Hematopoietic multipotent progenitor cell (in vitro differentiated cells): ENCODE measurements around the gene SPTLC3. TPM values are rescaled to one million over a fixed set of nuclear protein-coding genes. Genes with fewer than 3 reads are reported as not detected.
"Not testable (repeated sequence)": the region's sequence is repeated elsewhere in the genome, so short reads cannot be mapped to it uniquely, and the experiment has no call there.

Experiments used
- DNase-seq, 3 donors: peaks; one replicate each; pipeline ENCODE4 v3.0.0-alpha.2; 2011 to 2015; ENCODE audit warnings: low read depth in 2 of 3, low spot score in 2 of 3
- total RNA-seq: library from RNA; depleted of rRNA; stranded (reverse); fragments of >200 nt; gene quantifications from one replicate; pipeline ENCODE4 v1.2.3, GENCODE V29; 2012

SPTLC3 gene
- total RNA-seq: 5.7 TPM

DNA sequence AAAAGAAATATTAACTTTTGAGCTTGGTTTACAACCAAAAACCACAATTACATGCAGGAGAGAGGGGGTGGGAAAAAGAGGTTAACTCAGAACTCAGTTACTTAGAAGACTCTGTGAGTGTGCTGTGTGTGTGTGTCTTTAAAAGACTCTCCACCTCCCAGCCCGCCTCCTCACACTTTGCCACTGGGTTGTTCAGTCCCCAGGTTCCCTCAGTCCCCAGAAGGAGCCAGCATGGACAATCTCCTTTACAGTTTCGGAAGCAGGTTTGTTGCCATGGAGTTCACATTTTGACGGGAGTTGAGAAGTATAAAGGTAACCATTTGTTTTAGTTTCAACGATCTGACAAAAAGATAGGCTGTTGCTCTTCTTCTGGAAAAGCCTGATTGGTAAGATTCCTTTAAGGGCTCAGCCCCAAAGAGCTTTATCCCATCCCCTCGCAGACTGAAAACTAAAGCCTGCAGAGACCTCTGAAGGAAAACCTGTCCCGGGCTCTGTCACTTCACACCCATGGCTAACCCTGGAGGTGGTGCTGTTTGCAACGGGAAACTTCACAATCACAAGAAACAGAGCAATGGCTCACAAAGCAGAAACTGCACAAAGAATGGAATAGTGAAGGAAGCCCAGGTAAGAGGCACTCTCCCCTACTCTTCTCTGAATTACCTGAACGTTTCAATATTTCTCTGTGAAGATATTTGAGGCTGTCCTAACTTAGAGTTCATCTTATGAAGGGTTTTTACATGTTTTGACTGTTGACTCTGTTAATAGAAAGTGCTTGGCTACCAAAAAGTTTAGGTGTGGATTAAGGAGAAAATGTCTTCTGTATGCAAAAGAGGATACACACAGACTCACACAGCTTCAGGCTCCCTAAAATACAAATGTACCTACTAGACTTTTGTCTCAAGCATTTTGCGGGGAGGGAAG is at the start of gene SPTLC3:
SPTLC3 (plus strand) TSS at position 212 of the 921 bp plus-strand sequence; CDS start at position 508, 296 bp downstream.
- DNase-seq: peak in 2 of 3 donors; percentile 36 to 66

DNA sequence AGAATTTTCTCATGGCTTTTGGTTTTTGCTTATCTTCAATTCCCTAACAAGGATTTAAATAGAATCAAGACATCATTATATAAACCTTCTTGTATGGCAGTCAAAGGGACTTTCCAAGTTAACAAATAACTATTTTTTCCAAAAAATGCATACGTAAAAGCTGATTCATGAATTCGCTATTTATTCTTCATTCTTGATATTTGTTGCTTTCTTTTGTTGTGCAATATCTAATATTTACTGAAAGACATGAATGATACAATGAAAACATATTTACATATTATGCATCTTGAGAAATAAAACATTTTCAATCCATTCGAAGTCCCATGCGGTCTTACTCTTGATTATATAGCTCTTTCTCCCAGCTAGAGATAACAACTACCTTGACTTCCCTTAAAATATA is 47.0 kb upstream of the SPTLC3 start:
- DNase-seq: no peak

DNA sequence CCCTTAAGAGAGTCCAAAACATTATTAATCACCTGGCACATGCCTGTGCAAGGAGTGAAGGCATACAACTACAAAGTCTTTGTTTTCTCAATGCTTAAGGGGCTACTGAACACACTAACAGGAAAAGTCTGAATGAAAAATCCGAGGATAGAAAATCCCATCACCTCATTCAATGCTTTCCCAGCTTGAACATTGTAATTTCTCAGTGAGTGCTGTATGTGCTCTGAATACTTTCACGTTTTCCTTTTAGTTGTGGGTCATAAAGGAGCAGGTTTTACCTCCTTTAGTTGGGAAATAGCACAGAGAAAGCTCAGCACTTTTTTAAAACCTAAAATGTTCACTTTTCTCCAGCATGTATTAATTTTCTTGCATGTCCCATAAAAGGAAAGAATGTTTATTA is 45.9 kb upstream of the SPTLC3 start:
- no peak for DNase-seq

DNA sequence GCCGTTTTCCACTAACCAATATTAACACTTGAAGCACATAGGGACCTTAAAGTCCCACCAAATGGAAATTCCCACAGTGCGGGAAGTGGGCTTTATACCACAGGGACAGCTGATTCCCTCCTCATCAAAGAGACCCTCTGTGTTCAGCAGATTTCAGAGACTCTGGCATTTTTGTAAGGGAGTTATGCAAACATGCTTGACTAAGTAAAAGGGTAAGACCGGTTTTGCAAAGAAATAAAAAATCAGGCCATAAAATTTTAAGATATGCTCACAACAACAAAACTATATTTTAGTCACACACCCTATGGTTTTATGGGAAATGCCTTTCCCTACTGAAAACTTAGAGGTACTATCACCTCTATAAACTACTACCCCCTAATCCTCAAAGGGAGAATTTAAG is 45.4 kb upstream of the SPTLC3 start:
- DNase-seq: no peak

DNA sequence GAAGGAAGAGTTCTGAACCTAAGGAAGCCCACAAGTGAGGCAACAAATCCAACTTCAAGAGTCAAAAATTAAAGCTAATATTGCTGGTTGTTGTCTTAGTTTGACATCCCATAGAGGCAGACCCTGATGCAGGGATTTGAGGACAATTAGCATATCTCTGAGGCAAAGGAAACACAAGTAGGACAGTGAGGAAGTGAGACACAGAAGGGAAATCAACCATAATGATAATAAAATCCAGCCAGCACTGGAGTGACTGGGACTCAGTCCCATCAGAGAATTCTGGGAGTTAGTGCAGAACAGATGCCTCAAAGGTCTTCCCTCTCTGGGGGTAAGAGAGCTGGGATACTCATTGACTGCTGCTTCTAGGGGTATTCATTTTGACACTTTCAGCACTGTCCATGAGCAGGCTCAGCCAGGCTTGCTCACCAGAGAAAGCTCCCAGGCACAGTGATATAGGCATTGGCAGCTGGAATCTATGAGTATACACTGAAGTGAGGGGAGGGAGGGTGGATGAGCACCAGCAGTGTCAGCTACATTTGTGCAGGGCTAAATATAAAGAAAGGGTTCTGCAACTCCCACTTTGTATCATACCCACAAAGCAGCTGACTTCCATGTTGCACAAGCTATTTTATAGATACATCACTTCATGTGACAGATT is 43.4 kb upstream of the SPTLC3 start:
- no peak for DNase-seq

DNA sequence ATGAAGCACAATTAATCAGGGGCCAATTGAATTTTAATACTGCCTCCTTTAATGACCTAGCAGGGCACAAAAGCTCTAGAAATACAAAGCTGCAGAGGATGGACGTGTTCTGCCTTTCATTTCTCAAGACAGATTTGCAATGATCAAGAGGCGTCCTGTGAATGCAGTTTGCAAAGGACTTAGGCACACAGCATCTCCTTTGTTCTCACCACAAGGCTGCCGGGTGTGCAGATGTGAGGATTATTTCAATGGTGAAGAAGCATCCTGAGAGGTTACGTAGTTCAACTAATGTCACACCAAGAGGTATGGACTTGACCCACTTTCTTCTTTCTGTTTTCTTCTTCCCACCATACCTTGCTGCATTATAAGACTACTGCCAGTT is 42.9 kb upstream of the SPTLC3 start:
- DNase-seq: no peak

DNA sequence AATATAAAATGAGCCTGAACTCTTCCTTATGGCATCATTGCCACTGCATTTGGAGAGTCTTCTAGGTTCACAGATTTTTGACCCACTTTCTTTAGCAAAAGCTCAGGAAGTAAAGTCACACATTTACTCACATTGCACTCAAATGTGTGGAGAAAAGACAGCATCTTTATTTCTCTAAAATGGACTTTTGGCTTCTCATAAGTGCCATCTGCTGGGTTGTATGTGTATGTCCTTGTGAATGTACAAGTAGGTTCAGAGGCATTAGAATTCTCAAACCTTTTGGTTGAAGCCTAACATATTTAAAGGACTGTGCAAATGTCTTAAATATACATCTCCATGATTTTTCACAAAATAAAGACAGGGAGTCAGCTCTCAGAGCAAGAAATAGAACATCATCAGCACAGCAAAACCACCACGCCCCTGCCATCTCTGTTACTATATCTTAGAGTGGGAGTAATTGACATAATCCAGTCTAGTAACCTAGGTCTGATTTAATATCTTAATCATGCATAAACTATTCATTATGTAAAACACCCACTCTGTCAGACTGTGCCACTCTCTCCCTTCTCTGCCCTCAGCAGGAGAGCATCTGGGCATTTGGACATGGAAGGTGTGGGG is 42.2 kb upstream of the SPTLC3 start:
- DNase-seq: peak in 2 of 3 donors; percentile 14 to 58

DNA sequence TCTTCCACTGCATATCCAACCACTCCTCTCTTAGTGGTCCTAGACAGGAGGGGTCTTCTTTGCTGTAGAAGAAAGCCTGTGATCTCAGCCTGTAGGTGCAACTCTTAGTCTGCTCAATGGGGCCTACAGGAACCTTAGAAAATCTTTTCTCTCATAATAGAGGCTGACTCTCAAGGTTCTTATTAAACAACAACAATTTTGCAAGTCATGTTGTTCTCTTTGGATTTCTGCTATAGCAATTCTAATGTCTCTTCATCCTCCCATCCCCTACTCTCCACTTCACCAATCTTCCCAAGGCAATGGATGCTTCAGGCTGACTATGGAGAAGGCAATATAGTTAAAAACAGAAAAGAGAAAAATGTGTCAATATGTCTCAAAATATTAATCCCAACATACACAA is 40.8 kb upstream of the SPTLC3 start:
- no peak for DNase-seq

DNA sequence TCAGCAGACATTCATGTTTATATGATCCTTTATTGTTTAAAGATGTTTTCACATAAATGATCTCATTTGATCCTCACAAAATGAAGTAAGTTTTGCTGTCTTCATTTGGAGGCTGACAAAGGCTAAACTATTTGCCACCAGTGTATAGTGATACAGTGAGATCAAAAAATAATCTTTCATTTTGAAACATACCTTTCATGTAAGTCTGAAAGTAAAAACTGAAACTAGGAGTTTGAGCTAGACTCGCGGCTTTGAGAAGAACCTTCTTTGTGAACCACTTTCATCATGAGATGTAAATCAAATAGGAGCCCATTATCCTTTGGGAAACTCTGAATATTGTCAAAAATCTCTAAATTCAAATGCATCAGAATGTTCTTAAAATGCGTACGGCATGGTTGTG is 40.3 kb upstream of the SPTLC3 start:
- DNase-seq: no peak

DNA sequence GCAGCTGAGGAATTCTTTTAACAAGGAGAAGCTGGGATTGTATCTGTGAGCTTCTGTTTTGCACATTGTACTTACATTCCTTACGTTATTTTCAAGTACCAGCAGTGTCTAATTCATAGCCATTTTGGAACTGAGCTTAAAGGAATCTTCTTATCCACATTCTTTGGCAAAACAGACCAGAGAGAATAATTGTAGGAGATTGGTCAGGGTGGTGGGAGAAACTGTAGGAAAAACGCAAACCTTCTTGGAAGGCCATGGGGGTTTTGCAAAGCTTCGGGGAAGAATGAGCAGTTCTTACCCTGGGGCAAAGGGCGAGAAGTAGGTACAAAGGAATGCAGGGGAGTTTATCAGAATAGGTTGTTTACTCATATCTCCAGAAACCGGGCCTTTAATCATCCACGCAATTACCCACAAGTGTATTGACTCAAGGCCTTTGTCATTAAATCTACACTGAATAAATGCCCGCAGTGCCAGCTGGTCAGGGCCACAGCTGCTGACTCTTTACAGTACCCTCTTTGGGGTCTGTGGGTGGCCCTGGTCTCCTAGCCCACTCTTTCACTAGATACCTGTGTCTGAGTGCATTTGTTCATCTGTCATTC is 39.6 kb upstream of the SPTLC3 start:
- no peak for DNase-seq

DNA sequence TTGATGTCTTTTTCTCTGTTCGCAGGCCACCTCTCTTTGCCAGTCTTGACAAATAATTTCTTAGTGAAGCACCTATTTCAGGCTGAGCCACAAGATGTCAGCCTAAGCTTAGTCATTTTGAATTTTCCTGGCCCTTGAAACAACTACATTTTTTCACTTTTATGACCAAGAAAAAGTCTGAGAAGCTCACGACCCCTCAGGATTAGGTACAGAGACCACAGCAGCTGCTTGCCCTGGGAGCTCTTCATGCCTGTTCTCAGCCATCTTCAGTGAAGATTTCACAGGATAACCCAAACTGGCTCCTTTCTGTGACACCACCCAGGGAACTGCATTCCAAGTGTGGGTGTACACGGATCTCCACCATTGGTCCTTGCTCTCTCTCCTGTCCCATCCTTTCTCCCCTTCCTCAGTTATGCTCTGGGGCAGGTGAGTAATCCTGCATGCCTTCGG is 38.4 kb upstream of the SPTLC3 start:
- DNase-seq: peak in 2 of 3 donors; percentile 29 to 74

DNA sequence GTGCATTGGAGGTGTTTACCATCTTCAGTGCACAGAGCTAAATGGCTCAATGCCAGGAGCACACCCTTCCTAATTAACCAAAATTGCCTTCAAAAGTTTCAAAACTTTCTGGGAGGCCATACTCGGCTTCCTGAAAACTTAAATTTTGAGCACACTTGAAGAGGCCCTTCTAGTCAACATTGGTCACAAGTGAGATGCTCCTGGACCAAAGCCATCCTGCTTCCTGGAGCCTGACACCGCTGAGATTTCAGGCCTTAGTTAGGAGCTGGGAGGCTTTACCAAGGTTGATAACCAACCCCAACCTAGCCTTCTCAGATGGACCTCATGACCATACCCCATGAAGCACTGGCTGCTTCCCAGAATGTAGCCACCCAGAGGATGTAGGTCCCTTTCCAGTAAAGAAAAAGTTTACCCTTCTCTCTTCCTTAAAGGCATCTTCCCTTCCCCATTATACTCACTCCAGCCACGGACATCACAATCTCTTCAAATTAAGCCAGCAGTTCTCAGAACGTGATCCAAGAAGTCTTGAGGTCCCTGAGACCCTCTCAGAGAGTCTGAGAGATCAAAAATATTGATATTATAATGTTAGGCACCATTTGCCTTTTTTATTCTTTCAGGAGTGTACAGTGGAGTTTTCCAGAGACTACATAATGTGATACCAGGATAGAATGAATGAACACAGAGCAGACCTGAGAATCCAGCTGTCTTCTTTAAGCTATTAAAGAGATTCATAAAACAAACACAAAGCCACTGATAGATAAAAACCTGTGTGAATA is 32.8 kb upstream of the SPTLC3 start:
- no peak for DNase-seq

DNA sequence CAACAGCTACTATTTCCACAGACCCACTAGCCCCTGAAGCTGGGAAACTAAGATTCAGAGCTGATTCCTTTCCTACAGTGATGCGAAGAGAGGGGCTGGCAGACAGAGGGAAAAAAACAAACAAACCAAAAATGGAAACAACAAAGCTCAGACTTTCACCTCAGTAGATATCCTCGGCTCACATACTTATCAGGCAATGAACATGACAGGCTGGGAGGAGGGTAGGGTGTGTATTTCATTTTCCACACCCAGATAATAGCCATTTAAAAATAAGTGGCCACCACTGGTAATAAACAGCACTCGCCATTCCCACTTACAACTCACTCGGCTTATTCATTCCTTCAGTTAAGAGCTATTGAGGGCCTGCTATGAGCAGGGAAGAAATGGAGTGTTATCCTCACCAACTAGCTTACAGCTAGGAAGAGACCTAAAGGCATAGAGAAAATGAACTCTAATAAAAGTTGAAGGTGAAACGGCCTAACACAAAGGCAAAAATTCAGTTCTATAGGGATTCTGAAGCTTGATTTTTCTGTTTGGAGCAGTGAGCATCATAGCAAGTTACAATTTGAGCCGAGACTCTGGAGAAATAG is 32.0 kb upstream of the SPTLC3 start:
- no peak for DNase-seq

DNA sequence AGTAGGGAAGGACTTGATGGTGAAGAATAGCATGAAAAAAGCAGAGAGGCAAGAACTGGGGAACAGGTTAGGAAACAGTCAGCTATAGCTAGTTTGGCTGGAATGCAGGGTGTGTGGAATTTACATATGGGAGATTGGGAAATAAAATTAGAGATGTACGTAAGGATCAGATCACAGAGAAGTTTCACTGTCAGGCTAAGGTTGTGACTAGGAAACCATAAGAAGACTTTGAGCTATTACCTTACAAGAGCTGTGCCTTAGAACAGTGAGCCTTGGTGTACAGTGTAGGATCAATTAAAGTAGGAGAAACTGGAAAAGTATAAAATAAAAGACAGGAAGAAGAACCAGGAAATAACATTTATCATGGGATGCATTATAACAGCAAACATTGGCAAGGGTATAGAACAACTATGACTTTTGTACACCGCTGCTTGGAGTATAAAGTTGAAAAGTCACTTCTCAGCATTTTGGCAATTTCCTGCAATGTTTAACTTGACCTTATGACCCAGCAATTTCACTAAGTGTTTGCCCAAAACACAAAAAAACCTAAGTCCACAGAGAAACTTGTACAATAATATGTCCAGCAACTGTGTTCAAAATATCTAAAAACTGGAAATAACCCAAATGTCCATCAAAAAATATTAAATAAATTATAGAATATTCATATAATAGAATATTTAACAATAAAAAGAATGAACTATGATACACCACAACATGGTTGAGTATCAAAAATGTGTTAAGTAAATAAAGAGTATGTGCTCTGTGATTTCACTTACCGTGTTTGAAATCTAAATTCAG is 31.2 kb upstream of the SPTLC3 start:
- no peak for DNase-seq

DNA sequence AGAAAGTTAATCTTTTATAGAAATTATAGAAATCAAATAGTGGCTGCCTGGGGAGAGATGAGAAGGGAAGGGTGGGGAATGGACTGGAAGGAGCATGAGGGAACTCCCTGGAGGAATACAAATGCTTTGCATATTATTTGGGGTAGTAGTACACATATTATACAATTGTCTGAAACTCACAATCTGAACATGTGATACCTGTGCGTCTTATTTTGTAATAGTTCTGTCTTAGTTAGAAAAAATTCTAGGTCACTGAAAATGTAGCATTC is 30.7 kb upstream of the SPTLC3 start:
- DNase-seq: no peak

DNA sequence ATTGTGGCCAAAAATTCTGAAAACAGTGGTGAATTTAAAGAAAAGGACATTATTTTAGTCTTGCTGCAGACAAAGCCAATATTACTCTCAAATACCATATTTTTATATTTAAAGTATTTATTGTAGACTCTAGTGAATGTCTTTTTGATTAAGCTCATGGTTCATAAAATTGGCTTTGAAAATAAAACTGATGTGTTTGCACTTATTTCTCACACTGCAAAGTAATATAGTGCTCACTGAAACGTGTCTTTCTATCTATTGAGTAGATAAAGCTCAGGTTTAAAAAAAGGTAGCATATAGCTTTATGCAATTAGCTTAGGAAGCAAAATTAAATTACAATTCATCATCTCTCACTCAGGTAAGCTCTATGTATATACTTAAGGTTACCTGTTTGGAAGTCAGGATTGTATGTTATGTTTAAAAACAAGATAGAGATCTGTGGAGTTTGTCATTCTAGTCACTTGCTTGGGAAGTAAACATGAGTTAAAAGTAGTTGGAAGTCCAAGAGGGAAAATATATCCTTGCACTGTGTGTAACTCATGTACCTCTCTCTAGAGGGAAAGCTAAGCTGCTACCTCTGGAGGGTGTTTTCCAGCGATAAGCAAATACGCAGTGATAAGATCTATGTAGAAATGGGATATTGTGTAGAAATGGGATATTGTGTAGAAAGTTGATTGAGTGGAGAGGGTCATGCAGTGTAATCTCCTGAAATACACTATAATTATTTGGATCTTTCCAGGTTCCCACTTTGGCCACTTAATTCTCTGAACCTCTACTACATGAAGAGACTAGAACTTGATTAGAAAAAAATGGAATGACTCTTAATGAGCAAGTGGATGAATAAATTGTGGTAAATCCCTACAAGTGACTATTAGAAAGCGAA is 29.9 kb upstream of the SPTLC3 start:
- no peak for DNase-seq

DNA sequence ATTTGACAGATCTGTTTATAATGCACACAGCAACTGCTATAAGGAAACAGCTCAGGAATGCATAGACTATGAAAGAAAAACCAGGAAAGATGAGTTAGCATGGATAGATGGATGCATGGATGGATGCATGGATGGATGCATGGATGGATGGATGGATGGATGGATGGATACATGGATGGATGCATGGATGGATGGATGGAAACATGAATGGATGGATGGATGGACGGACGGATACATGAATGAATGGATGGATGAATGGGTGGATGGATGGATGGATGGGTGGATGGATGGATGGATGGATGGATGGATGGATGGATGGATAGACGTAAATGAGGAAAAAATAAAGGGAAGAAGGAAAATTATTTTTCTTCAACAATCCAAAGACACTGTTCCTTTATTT is 29.1 kb upstream of the SPTLC3 start:
- not testable (repeated sequence) for DNase-seq

DNA sequence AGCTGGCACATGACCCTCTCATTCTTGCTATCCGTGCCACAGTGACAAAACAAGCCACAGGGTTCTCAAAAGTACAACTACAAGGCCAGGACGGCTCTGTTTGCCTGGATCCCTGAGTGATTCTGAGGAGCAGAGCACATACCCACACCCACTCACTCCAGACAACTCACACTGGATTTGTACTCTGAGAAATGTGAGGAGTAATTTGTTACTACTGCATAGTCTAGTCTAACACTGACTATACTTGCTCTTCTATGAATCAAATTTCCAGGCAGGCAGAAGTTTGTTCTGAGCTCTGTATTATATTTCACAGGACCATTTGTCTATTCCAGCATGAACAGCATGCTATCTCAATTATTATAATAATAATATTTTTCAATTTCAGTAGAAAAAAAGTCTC is 26.7 kb upstream of the SPTLC3 start:
- DNase-seq: no peak
